ENCODE measurements around the gene GABARAPL2. TPM values are rescaled to one million over a fixed set of nuclear protein-coding genes. Genes with fewer than 3 reads are reported as not detected.

GABARAPL2 gene
- total RNA-seq, 1 donor from 2014 or later, result 89.5 TPM

Other genes with a start within 250 kb of the GABARAPL2 start
- gene CFDP1, start 132.9 kb upstream of the GABARAPL2 start, total RNA-seq, result 71.6 and 82.4 TPM in 2 replicates
- gene TMEM170A, start 101.7 kb upstream of the GABARAPL2 start, total RNA-seq, result 36.2 and 56.2 TPM in 2 replicates
- gene CHST6, start 70.9 kb upstream of the GABARAPL2 start, total RNA-seq, result 1.2 and 1.9 TPM in 2 replicates
- not detected in 2 replicates for gene CHST5, start 30.3 kb upstream of the GABARAPL2 start, total RNA-seq
- 8.0 and 13.7 TPM in 2 replicates for gene TMEM231, start 10.1 kb upstream of the GABARAPL2 start, total RNA-seq
- gene ADAT1, start 56.9 kb downstream of the GABARAPL2 start, total RNA-seq, result 99.0 and 104 TPM in 2 replicates
- gene KARS1, start 81.3 kb downstream of the GABARAPL2 start, total RNA-seq, result 184 and 218 TPM in 2 replicates
- gene TERF2IP, start 81.4 kb downstream of the GABARAPL2 start, total RNA-seq, result 54.4 and 66.4 TPM in 2 replicates
- gene CPHXL2, start 110.6 kb downstream of the GABARAPL2 start, total RNA-seq, result not detected in 2 replicates
- not detected in 2 replicates for gene DUXB, start 135.1 kb downstream of the GABARAPL2 start, total RNA-seq
- gene CPHXL, start 160.1 kb downstream of the GABARAPL2 start, total RNA-seq, result not detected in 2 replicates